ENCODE data around the gene MCHR2. TPM values are rescaled to one million over a fixed set of nuclear protein-coding genes. Genes with fewer than 3 reads are reported as not detected.

The MCHR2 gene
- total RNA-seq (2022; extraction: Qiagen RNA extraction; ENCODE audit: low read depth), result not detected in 5 replicates

GRCh38 chr6:99993533-99994251 lies at the start of gene MCHR2:
MCHR2 (minus strand) TSS chr6:99994223; CDS start chr6:99956147, 38,076 bp downstream.

